GM18907 (cell line): ENCODE data around the gene KSR1.
"Not testable (repeated sequence)": the region's sequence is repeated elsewhere in the genome, so short reads cannot be mapped to it uniquely, and the experiment has no call there.

Experiments
- ATAC-seq: cut with Tn5 transposase; IDR thresholded peaks from one replicate; pipeline ENCODE4 v1.9.1; 2021; ENCODE audit warnings: mild to moderate bottlenecking, moderate library complexity; ENCODE audit not compliant: unreplicated experiment

KSR1 gene

GRCh38 chr17:27670791-27671590 is 214.7 kb downstream of the KSR1 start:
- no peak for ATAC-seq

GRCh38 chr17:27671591-27671910 is 215.3 kb downstream of the KSR1 start:
- no peak for ATAC-seq

GRCh38 chr17:27671977-27672480 is 215.8 kb downstream of the KSR1 start:
- ATAC-seq: not testable (repeated sequence)

GRCh38 chr17:27674335-27674734 is 218.1 kb downstream of the KSR1 start:
- no peak for ATAC-seq
